Adipocyte (in vitro differentiated cells): Measurements from ENCODE around the gene MC2R.

Source experiments
- DNase-seq: peaks from one replicate; pipeline ENCODE4 v3.0.0-alpha.2; 2015; ENCODE audit warnings: low read depth
- H3K27me3 ChIP-seq: replicated peaks from 2 replicates; pipeline ENCODE4 v1.7.0; 2013; ENCODE audit warnings: mild to moderate bottlenecking, low read length, moderate library complexity; ENCODE audit not compliant: control insufficient read depth, insufficient read depth
- H3K36me3 ChIP-seq: 2 replicates; pipeline ENCODE4 v1.7.0; 2013; ENCODE audit warnings: low read length, mild to moderate bottlenecking, moderate library complexity; ENCODE audit not compliant: control insufficient read depth, insufficient read depth, severe bottlenecking
- H3K4me1 ChIP-seq: 2 replicates; pipeline ENCODE4 v1.7.0; 2013; ENCODE audit warnings: mild to moderate bottlenecking, low read length, moderate library complexity; ENCODE audit not compliant: control insufficient read depth, insufficient read depth
- H3K4me3 ChIP-seq: 2 replicates; pipeline ENCODE4 v1.7.0; 2013; ENCODE audit warnings: mild to moderate bottlenecking, low read length, moderate library complexity
- H3K9ac ChIP-seq: 2 replicates; pipeline ENCODE4 v1.7.0; 2013; ENCODE audit warnings: mild to moderate bottlenecking, low read length, moderate library complexity
- H3K9me3 ChIP-seq: 2 replicates; pipeline ENCODE4 v1.7.0; 2013; ENCODE audit warnings: mild to moderate bottlenecking, low read length, moderate library complexity; ENCODE audit not compliant: control insufficient read depth

MC2R gene

GRCh38 chr18:13892098-13892497 lies 23.2 kb downstream of the MC2R start:
- Histone ChIP-seq H3K4me3 (no peak overlapping the region), H3K9ac (no peak overlapping the region), H3K36me3 (no peaks in the 10 kb centered on the region), H3K27me3 (no peaks in the 10 kb centered on the region), H3K9me3 (no peaks in the 10 kb centered on the region), H3K4me1 (no peaks in the 10 kb centered on the region)
- no peak for DNase-seq

GRCh38 chr18:13890761-13891361 lies 24.5 kb downstream of the MC2R start:
- DNase-seq, result no peak
- Histone ChIP-seq H3K9ac (no peak overlapping the region), H3K36me3 (no peaks in the 10 kb centered on the region), H3K27me3 (no peaks in the 10 kb centered on the region), H3K4me1 (no peaks in the 10 kb centered on the region), H3K9me3 (no peaks in the 10 kb centered on the region), H3K4me3 (no peak overlapping the region)

DNA sequence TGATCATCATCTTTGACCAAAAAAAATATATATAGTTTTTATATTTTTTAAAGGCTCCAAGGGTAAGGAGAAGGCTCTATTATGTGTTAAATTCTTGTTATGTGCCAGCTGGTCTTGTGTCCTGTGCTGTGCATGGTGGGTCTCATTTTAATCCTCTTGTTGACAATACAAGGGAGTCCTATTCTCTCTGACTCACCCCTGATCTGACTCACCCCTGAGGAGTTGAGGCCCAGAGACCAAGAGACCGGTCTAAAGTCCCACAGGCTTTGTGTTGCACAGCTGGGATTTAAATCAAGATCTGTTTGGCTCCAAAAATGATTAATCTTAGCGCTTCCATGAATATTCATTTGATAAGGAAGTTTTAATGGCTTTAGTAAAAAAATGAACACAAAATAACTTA lies 25.7 kb downstream of the MC2R start:
- Histone ChIP-seq H3K4me1 (no peaks in the 10 kb centered on the region), H3K9me3 (no peaks in the 10 kb centered on the region), H3K27me3 (no peaks in the 10 kb centered on the region), H3K36me3 (no peaks in the 10 kb centered on the region), H3K4me3 (no peak overlapping the region), H3K9ac (no peak overlapping the region)
- DNase-seq, result no peak

GRCh38 chr18:13888191-13888716 lies 27.1 kb downstream of the MC2R start:
- DNase-seq, result no peak
- H3K27me3 ChIP-seq, result no peaks in the 10 kb centered on the region

DNA sequence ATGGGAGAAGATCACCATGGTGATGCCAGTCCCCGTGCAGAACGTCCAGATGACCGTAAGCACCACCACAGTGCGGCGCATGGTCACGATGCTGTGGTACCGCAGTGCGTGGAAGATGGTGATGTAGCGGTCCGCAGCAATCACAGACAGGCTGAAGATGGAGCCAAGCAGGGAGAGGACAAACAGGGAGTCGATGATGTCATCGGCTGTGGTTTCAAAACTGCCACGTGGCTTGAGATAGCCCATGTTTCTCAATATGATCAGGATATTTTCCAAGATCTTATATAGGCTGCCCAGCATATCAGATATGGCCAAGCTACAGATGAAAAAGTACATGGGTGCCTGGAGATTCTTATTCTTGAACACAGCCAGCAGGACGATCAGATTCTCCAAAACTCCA lies 30.3 kb downstream of the MC2R start:
- DNase-seq, result no peak
- H3K9ac ChIP-seq, result no peak overlapping the region
- H3K4me3 ChIP-seq, result no peak overlapping the region
- H3K4me1 ChIP-seq, result no peaks in the 10 kb centered on the region
- no peaks in the 10 kb centered on the region for H3K27me3 ChIP-seq
- H3K9me3 ChIP-seq, result no peaks in the 10 kb centered on the region
- H3K36me3 ChIP-seq, result no peaks in the 10 kb centered on the region

More at GRCh38 chr18:13888191-13888716, 27.1 kb downstream of the MC2R start:
- Histone ChIP-seq H3K36me3 (no peaks in the 10 kb centered on the region), H3K4me1 (no peaks in the 10 kb centered on the region), H3K4me3 (no peak overlapping the region), H3K9me3 (no peaks in the 10 kb centered on the region), H3K9ac (no peak overlapping the region)

DNA sequence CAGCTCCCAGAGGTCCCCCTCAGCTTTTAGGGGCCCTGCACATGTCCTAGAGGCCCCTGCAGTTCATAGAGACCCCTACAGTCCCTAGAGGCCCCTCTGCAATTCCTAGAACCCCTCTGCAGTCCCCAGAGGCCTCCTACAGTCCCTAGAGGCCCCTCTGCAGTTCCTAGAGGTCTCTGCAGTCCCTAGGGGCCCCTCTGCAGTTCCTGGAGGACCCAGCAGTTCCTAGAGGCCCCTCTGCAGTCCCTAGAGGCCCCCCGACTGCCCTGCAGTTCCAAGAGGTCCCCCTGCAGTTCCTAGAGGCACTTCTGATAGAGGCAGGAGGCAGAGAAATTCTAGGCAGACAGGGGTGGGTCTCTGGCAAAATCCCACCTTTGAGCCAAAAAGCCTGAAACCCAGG lies 35.4 kb downstream of the MC2R start:
- Histone ChIP-seq H3K4me1 (no peaks in the 10 kb centered on the region), H3K36me3 (no peaks in the 10 kb centered on the region), H3K9me3 (no peaks in the 10 kb centered on the region), H3K4me3 (no peak overlapping the region), H3K27me3 (peaks cover 4% of the 10 kb centered on the region), H3K9ac (no peak overlapping the region)
- DNase-seq, result no peak

GRCh38 chr18:13879492-13879891 lies 35.8 kb downstream of the MC2R start:
- no peaks in the 10 kb centered on the region for H3K4me1 ChIP-seq
- no peaks in the 10 kb centered on the region for H3K36me3 ChIP-seq
- no peak overlapping the region for H3K9ac ChIP-seq
- no peaks in the 10 kb centered on the region for H3K9me3 ChIP-seq
- H3K27me3 ChIP-seq, result peaks cover 4% of the 10 kb centered on the region
- DNase-seq, result no peak
- no peak overlapping the region for H3K4me3 ChIP-seq

- Histone ChIP-seq H3K36me3 (no peaks in the 10 kb centered on the region), H3K4me3 (no peak overlapping the region), H3K4me1 (no peaks in the 10 kb centered on the region), H3K27me3 (peaks cover 4% of the 10 kb centered on the region), H3K9ac (no peak overlapping the region), H3K9me3 (no peaks in the 10 kb centered on the region)
- no peak for DNase-seq
These were observed 36.5 kb downstream of the MC2R start for GRCh38 chr18:13878857-13879256.

DNA sequence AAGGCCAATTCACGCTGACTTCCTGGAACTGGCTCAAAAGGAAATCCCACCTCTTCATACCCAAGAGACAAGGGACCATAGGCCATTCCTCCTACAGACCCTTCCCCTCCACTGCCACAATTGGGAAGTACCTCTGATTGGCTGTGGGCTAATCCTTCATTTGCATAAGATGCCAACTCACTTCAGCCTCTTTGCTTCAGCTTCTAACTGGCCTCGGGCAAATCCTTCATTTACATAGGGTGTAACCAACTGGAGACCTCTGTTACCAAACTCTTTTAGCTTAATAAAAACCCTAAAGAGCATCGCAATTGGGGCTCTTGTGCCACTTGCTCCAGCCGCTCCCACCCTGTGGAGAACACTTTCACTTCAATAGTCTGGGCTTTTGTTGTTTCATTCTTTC lies 38.2 kb downstream of the MC2R start:
- no peak for DNase-seq
- no peaks in the 10 kb centered on the region for H3K4me1 ChIP-seq
- no peak overlapping the region for H3K4me3 ChIP-seq
- H3K9ac ChIP-seq, result no peak overlapping the region
- H3K9me3 ChIP-seq, result no peaks in the 10 kb centered on the region
- H3K27me3 ChIP-seq, result peaks cover 9% of the 10 kb centered on the region
- no peaks in the 10 kb centered on the region for H3K36me3 ChIP-seq

DNA sequence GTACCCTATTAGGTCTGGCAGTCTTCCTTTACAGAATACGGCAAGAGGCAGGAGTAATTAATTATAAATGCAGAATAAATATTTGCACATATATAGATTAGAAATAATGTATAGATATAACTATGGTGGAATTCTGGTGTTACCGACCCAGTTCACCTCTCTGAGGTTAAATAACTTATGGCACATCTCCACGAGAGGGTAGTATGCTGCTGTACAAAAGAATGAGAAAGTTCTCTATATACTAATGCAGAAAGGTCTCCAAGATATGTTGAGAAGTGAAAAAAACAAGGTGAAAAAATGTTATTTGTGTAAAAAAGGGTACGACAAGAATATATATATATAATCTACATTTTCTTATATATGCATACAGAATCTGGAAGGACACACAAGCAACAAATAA lies 40.8 kb downstream of the MC2R start:
- H3K4me1 ChIP-seq, result no peaks in the 10 kb centered on the region
- H3K36me3 ChIP-seq, result no peaks in the 10 kb centered on the region
- peaks cover 29% of the 10 kb centered on the region for H3K27me3 ChIP-seq
- H3K9me3 ChIP-seq, result no peaks in the 10 kb centered on the region
- DNase-seq, result no peak
- no peak overlapping the region for H3K4me3 ChIP-seq
- no peak overlapping the region for H3K9ac ChIP-seq

DNA sequence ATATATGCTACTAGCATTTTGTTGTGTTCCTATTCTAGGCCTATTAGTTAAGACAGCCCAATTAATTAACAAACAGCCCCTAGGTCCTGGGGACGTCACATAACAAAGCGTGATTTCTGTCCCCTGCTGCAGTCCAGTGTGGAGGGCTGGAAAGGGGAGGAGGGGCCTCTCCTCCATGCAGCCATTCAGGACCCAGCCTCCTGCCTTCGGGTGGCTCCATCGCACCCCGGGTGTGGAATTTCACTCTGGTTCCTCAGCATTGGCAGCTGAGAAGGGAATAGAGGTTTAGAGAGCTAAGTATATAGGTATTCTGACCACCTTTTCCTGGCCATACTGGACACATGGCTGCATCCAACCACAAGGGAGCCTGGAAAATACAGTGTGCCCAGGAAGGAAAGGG lies 42.4 kb downstream of the MC2R start:
- Histone ChIP-seq H3K4me3 (no peak overlapping the region), H3K36me3 (no peaks in the 10 kb centered on the region), H3K9ac (no peak overlapping the region), H3K27me3 (peaks cover 43% of the 10 kb centered on the region), H3K9me3 (no peaks in the 10 kb centered on the region), H3K4me1 (no peaks in the 10 kb centered on the region)
- no peak for DNase-seq

GRCh38 chr18:13872373-13872772 lies 43.0 kb downstream of the MC2R start:
- Histone ChIP-seq H3K4me3 (no peak overlapping the region), H3K4me1 (no peaks in the 10 kb centered on the region), H3K9ac (no peak overlapping the region), H3K9me3 (no peaks in the 10 kb centered on the region), H3K27me3 (peaks cover 47% of the 10 kb centered on the region), H3K36me3 (no peaks in the 10 kb centered on the region)
- no peak for DNase-seq
